ENCODE results near the gene TLDC2. TPM values are rescaled to one million over a fixed set of nuclear protein-coding genes. Genes with fewer than 3 reads are reported as not detected.
"Not testable (repeated sequence)": the region's sequence is repeated elsewhere in the genome, so short reads cannot be mapped to it uniquely, and the experiment has no call there.

The TLDC2 gene
- polyA plus RNA-seq, 3 donors: 0.10 to 0.26 TPM; not detected in 1

DNA sequence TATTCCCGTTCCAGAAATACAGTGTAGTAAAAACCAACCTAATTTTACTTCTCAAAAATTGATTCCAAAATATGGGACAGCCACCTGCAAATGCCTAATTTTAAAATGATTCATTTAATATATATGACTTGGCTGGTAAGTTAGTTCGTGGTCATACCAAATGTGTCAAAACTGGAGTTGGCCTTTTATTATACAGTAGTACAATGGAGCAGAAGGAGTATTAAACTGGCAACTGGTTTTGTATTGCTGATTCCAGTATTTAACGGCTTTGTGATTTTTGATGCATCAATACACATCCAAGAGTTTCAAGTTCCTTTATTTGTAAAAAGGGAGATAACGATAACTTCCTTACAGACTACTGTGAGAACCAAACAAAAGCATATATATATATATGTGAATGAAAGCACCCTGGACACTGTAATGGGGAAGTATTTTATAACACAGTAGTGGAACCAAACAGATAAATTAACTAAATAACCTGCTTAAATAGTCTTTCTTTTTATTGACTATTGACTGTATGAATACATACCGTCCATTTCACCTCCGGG is 50.8 kb downstream of the TLDC2 start:
- H3K27ac ChIP-seq (ENCODE audit: low read depth, low read length): no peak overlapping the region
- WGBS, 3 donors: 83 to 87% (median 84%) methylated on average over 6 of the region's 6 CpGs

DNA sequence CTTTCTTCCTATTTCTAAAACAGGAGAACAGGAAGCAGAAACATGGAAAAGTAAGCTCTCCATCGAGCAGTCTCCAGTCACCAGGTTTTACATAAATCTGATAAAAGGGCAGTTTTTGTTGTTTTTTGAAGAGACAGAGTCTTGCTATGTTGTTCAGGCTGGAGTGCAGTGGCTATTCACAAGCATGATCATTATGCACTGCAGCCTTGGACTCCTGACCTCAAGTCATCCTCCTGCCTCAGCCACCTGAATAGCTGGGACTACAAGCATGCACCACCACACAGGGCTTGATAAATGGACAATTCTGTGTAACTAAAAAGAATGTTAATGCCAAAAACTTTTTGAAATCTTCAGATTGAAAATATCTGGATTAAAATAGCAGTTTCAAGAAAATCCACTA is 51.8 kb downstream of the TLDC2 start:
- WGBS, 3 donors: 76 to 89% (median 88%) methylated on average over 1 of the region's 1 CpG

DNA sequence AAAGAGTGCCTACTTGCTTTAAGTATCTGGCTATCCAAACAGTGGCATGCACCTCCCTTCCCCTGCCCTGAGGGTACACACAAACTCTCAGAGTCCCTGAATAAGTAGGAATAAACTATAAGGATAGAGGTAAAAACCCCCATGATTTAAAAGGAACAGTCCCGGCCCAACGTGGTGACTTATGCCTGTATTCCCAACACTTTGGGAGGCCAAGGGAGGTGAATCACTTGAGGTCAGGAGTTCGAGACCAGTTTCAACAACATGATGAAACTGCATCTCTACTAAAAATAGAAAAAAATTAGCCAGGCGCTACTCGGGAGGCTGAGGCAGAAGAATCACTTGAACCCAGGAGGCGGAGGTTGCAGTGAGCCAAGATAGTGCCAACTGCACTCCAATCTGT is 53.4 kb downstream of the TLDC2 start:
- no peak overlapping the region for H3K27ac ChIP-seq (ENCODE audit: low read depth, low read length)
- WGBS, 3 donors: 79 to 88% (median 80%) methylated on average over 6 of the region's 6 CpGs

More for the DNA sequence above, 51.8 kb downstream of the TLDC2 start:
- no peak overlapping the region for H3K27ac ChIP-seq (ENCODE audit: low read depth, low read length)

DNA sequence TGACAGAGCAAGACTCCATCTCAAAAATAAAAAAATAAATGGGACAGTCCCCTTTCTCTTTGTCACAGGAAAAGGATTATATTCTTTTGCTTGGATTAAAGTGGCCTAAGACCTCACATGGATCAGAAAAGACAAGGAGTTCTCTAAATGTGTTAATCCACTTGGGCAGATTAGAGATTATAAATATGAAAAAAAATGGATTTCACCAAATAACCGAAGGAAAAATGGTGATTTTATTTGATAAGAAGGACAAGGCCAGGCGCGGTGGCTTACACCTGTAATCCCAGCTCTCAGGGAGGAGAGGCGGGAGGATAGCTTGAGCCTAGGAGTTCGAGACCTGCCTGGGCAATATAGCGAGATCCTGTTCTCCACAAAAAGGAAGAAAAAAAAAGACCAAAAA is 53.8 kb downstream of the TLDC2 start:
- H3K27ac ChIP-seq (ENCODE audit: low read depth, low read length): no peak overlapping the region

DNA sequence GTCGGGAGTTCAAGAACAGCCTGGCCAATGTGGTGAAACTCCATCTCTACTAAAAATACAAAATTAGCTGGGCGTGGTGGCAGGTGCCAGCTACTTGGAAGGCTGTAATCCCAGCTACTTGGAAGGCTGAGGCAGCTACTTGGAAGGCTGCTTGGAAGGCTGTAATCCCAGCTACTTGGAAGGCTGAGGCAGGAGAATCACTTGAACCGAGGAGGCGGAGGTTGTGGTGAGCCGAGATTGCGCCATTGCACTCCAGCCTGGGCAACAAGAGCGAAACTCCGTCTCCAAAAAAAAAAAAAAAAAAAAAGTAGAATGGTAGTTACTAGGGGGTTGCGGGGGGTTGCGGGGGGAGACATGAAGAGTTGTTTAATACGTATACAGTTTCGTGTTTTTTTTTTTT is 56.1 kb downstream of the TLDC2 start:
- H3K27ac ChIP-seq (ENCODE audit: low read depth, low read length): not testable (repeated sequence)
- 77 to 86% (median 78%) methylated on average over 10 to 12 of the region's 12 CpGs for WGBS, 3 donors

More for the DNA sequence above, 53.8 kb downstream of the TLDC2 start:
- 94 to 99% (median 95%) methylated on average over 6 of the region's 6 CpGs for WGBS, 3 donors

DNA sequence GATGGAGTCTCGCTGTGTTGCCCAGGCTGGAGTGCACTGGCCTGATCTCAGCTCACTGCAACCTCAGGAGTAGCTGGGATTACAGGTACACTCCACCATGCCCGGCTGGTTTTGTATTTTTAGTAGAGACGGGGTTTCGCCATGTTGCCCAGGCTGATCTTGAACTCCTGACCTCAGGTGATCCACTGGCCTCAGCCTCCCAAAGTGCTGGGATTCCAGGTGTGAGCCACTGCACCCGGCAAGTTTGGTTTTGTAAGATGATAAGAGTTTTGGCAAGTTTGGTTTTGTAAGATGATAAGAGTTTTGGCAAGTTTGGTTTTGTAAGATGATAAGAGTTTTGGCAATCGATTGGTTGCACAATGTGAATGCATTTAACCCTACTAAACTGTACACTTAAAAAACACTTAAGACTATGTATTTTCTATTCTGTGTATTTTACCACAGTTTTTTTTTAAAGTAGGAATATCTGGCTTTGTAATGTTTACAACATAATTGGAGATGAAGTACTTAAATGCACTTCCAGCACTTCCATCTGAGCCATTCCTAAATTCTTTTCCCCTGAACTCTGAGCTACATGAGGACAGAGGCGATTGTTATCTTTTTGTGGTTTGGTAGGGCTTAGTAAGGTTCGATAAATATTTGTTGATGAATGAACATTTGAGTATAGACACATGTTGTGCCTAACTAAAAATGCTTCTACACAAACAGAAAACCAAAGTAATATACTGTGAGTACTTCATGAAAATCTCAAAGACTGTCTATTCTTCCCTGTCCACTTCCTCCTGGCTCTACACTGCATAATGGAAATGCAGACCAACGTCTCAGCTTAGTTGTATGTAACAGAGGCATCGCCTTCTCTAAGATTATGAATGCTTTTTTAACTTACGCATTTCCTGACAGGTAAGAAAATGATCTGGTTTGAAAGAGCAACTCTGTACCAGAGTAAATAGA is 56.8 kb downstream of the TLDC2 start:
- WGBS, 3 donors: 53 to 68% (median 65%) methylated on average over 11 of the region's 11 CpGs
- H3K27ac ChIP-seq (ENCODE audit: low read depth, low read length): no peak overlapping the region

DNA sequence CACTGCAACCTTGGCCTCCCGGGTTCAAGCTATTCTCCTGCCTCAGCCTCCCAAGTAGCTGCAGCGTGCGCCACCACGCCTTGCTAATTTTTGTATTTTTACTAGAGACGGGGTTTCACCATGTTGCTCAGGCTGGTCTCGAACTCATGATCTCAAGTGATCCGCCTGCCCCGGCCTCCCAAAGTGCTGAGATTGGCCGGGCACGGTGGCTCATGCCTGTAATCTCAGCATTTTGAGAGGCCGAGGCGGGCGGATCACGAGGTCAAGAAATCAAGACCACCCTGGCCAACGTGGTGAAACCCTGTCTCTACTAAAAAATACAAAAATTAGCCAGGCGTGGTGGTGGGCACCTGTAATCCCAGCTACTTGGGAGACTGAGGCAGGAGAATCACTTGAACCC is 57.6 kb downstream of the TLDC2 start:
- H3K27ac ChIP-seq (ENCODE audit: low read depth, low read length): not testable (repeated sequence)
- WGBS, 3 donors: 95 to 98% (median 97%) methylated on average over 16 of the region's 16 CpGs

DNA sequence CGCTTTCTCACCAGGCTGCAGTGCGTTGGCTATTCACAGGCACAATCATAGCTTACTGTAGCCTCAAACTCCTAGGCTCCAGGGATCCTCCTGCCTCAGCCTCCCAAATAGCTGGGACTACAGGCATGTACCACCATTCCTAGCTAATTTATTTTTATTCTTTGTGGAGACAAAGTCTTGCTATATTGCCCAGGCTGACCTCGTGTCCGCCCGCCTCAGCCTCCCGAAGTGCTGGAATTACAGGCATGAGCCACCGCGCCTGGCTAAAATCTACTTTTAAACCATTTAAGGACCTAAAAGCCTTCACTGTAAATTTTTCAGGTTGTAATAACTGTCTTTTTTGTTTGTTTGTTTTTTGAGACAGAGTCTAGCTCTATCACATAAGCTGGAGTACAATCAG is 60.4 kb downstream of the TLDC2 start:
- H3K27ac ChIP-seq (ENCODE audit: low read depth, low read length): no peak overlapping the region
- WGBS, 3 donors: 91 to 98% (median 98%) methylated on average over 8 of the region's 8 CpGs

DNA sequence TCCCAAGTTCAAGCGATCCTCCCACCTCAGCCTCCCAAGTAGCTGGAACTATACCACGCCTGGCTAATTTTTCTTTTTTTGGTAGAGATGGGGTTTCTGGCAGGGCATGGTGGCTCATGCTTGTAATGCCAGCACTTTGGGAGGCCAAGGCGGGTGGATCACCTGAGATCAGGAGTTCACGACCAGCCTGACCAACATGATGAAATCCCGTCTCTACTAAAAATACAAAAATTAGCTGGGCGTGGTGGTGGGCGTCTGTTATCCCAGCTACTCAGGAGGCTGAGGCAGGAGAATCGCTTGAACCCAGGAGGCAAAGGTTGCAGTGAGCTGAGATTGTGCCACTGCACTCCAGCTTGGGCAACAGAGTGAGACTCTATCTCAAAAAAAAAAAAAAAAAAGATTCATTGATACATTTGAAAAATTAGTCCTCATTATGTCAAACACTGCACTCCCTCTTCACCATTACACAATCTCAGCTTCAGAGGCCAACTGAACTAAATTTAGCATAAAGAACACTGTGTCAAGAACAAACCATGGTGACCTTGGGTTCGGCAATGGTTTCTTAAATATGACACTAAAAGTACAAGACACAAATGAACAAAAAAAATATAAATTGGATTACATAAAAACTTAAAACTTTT is 60.9 kb downstream of the TLDC2 start:
- not testable (repeated sequence) for H3K27ac ChIP-seq (ENCODE audit: low read depth, low read length)
- 75 to 81% (median 80%) methylated on average over 9 of the region's 9 CpGs for WGBS, 3 donors

DNA sequence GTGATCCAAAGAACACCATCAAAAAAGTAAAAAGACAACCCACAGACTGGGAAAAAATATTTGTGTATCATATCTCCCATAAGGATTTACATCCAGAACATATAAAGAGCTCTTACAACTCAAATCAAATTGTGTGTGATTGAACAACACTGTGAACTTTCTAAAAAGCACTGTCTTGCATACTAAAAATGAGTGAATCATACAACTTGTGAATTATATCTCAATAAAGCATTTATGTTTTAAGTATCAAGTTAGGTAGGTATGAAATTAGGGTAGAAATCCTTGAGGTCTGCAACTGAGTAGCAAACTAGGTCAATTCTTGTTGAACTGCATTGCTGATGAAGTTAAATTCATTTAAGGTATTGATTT is 61.4 kb downstream of the TLDC2 start:
- no peak overlapping the region for H3K27ac ChIP-seq (ENCODE audit: low read depth, low read length)

DNA sequence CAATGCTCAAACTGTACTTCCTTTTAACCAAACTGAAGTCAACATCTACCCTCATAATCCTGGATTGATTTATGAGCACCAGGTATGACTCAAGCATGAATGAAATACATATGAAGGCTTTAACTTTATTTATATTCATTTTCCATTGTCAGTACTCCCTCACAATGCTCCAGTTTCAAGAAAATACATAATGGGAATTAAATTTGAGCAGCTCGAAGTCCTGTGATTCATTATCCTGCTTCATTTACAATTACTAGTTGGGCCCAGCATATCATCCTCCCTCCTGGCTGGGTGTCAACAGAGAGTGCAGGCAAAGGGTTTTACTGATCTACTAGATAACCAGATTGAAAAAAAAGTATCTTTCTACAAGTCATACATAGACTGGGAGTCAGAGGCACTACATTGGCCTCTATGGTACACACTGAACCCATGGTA is 65.5 kb downstream of the TLDC2 start:
- 15 to 36% (median 26%) methylated on average over 1 of the region's 1 CpG for WGBS, 3 donors
- no peak overlapping the region for H3K27ac ChIP-seq (ENCODE audit: low read depth, low read length)

Other genes starting within 250 kb of the TLDC2 start
- gene SLA2, start 229.9 kb upstream of the TLDC2 start, polyA plus RNA-seq: under 1 TPM; 0.14 to 0.65 (median 0.22) TPM
- gene NDRG3, start 130.0 kb upstream of the TLDC2 start, polyA plus RNA-seq: 10 to 100 TPM in 1 of 3 donors, 1 to 10 TPM in 2; 8.4 to 24.4 (median 9.0) TPM
- gene DSN1, start 102.4 kb upstream of the TLDC2 start, polyA plus RNA-seq: 1 to 10 TPM; 2.7 to 8.2 (median 4.2) TPM
- 100 to 1,000 TPM in 1 of 3 donors, 10 to 100 TPM in 2; 45.6 to 179 (median 60.1) TPM for gene SAMHD1, start 75.6 kb downstream of the TLDC2 start, polyA plus RNA-seq
- 1 to 10 TPM; 1.2 to 1.9 (median 1.3) TPM for gene RBL1, start 219.9 kb downstream of the TLDC2 start, polyA plus RNA-seq

All from adipose tissue (tissue), 3 donors.